ENCODE measurements around the gene TRAM2. TPM values are rescaled to one million over a fixed set of nuclear protein-coding genes. Genes with fewer than 3 reads are reported as not detected.

Gene TRAM2
- total and polyA plus RNA-seq, 9 of the 15 experiments (the other 6 are each of a cell fraction or from before 2014, with no cell fraction given) = 2.6 to 13.3 (median 8.9) TPM

- TF ChIP-seq ZNF384 (IDR thresholded peaks at IDR 0.05; ENCODE audit: low read depth, low read length) (no peak), ZNF75A (CRISPR knock-in tag; IDR thresholded peaks at IDR 0.05) (no peak; the same call in 1 of the 2 replicates), PHB (CRISPR knock-in tag; IDR thresholded peaks at IDR 0.05) (no peak), JUN (IDR thresholded peaks at IDR 0.05; ENCODE audit: borderline replicate concordance, low read depth, low read length) (peak; percentile 28; the same call in 1 of the 2 replicates), JUN (CRISPR knock-in tag; IDR thresholded peaks at IDR 0.05; ENCODE audit: borderline replicate concordance) (no peak), FOXA1 (IDR thresholded peaks at IDR 0.05; ENCODE audit: borderline replicate concordance) (no peak), ATF4 (CRISPR knock-in tag; IDR thresholded peaks at IDR 0.05) (peak; percentile 93), ELF4 (CRISPR knock-in tag; IDR thresholded peaks at IDR 0.05) (peak; percentile 36; the same call in 1 of the 2 replicates), COPS2 (conservative IDR thresholded peaks at IDR 0.05) (no peak), ZEB2 (IDR thresholded peaks at IDR 0.05) (0 out of 2 replicates have a peak, but pooled peaks have one; percentile 61), FOSL1 (tag; conservative IDR thresholded peaks at IDR 0.05) (0 out of 2 replicates have a peak, but pooled peaks have one; percentile 19), ATF3 (IDR thresholded peaks at IDR 0.05) (peak; percentile 52; the same call in 1 of the 2 replicates), ATF3 (CRISPR knock-in tag; conservative IDR thresholded peaks at IDR 0.05) (no peak), MCM5 (IDR thresholded peaks at IDR 0.05; ENCODE audit: low read depth) (no peak), HDAC8 (tag; IDR thresholded peaks at IDR 0.05) (0 out of 2 replicates have a peak, but pooled peaks have one; percentile 49), BRCA1 (IDR thresholded peaks at IDR 0.05) (no peak), BRCA1 (CRISPR knock-in tag; IDR thresholded peaks at IDR 0.05) (no peak), BRD9 (IDR thresholded peaks at IDR 0.05; ENCODE audit: low read depth, partially characterized antibody) (peak; percentile 58), MTA1 (IDR thresholded peaks at IDR 0.05; ENCODE audit: borderline replicate concordance) (peak; percentile 38; the same call in 1 of the 2 replicates), NR2C2 (CRISPR knock-in tag; IDR thresholded peaks at IDR 0.05) (no peak), NR2C2 (tag; IDR thresholded peaks at IDR 0.05) (peak; percentile 42; the same call in 1 of the 2 replicates), CGGBP1 (CRISPR knock-in tag; IDR thresholded peaks at IDR 0.05) (no peak), KAT7 (CRISPR knock-in tag; IDR thresholded peaks at IDR 0.05; ENCODE audit: borderline replicate concordance) (no peak), HBP1 (CRISPR knock-in tag; IDR thresholded peaks at IDR 0.05) (peak; percentile 81; the same call in 1 of the 2 replicates), CBFB (CRISPR knock-in tag; IDR thresholded peaks at IDR 0.05) (no peak), GTF2E2 (tag; IDR thresholded peaks at IDR 0.05) (peak; percentile 24; the same call in 1 of the 2 replicates), KLF1 (tag; IDR thresholded peaks at IDR 0.05) (no peak), MAFK (IDR thresholded peaks at IDR 0.05; ENCODE audit: low read length) (peak; percentile 35; the same call in 1 of the 2 replicates)
These were observed 43.4 kb upstream of the TRAM2 start (continued) for GRCh38 chr6:52620055-52620905.
